ENCODE measurements around the gene STT3B.

Gene STT3B

DNA sequence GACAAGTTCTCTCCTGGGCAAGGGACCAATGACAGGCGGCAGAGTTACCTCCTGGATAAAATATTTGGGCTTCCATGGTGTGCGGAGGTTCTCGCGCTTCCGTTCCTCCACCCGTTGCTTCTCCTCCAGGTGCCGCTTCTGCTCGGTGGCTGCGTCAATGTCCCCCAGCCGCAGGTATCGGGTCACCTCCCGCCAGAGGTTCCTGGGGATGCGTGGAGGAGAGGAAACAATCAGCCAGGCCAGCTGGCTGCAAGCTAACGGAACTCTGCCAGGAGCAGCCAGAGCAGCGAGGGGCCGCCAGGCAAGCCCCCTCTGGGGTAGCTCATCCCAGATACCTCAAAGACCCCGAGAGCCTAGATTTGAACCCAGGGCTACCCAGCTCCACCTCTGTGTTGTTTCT lies 131.3 kb downstream of the STT3B start:
- peaks cover under 1% of the 10 kb centered on the region for H3K9me3 Mint-ChIP-seq
- H3K27me3 Mint-ChIP-seq, result no peaks in the 10 kb centered on the region
- no peak overlapping the region for H3K27ac Mint-ChIP-seq
- H3K4me1 Mint-ChIP-seq, result no peaks in the 10 kb centered on the region
- H3K4me3 Mint-ChIP-seq, result no peak overlapping the region
- peaks cover 1% of the 10 kb centered on the region for H3K36me3 Mint-ChIP-seq

DNA sequence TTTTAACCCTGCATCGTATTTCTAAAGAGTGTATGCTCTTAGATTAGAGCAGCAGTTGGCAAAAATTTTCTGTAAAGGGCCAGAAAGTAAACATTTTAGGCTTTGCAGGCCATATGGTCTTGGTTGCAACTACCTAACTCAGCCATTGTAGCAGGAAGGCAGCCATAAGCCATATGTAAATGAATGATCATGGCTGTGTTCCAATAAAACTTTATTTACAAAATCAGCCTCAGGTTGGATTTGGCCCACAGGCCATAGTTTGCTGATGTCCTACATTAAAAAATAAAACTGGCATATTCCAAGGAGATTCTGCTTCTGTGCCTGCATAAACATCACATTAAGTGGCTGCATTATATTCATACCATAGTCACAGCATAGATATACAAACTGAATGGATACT lies 134.9 kb downstream of the STT3B start:
- Mint-ChIP-seq H3K36me3 (peaks cover 1% of the 10 kb centered on the region), H3K27me3 (no peaks in the 10 kb centered on the region), H3K4me3 (no peak overlapping the region), H3K4me1 (no peaks in the 10 kb centered on the region), H3K27ac (no peak overlapping the region), H3K9me3 (no peaks in the 10 kb centered on the region)

DNA sequence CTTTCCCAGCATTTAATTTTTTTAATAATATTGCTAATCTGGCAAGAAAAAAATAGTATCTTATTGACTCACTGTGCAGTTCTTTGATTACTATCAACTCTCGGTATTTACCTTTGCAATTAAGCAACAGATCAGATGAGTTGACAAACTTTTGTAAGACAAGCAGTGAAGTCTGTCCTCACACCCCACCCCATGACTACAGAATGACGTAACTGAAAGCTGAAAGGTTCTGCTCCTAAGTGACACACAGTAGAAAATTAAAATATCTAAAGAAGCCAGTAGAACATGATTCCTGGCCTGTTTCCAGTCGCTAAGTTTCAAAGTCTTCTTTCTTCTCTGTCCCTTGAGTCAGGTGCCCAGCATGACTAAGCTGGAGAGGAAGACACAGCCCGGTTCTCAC lies 135.5 kb downstream of the STT3B start:
- Mint-ChIP-seq H3K4me1 (no peaks in the 10 kb centered on the region), H3K9me3 (no peaks in the 10 kb centered on the region), H3K4me3 (no peak overlapping the region), H3K27me3 (no peaks in the 10 kb centered on the region), H3K36me3 (peaks cover 1% of the 10 kb centered on the region), H3K27ac (no peak overlapping the region)

DNA sequence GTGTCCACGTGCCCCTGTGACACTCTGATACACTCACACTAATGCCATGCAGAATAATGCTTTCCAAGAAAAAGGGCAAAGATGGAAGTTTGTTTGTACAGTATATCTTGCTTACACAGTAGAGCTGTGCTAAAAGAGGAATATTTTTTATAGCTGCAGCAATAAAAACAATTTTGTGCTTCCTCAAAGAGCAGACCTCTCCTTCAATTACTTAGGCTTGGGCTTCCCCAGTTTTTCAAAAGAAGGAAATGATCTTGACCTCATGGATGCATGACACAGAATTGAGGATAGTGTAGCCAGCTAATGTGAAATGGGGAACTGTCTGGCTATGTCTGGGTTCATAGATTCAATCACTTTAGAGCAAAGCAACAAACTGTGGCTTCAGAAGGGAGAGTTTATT lies 137.4 kb downstream of the STT3B start:
- H3K4me1 Mint-ChIP-seq, result no peaks in the 10 kb centered on the region
- peaks cover 1% of the 10 kb centered on the region for H3K36me3 Mint-ChIP-seq
- no peak overlapping the region for H3K4me3 Mint-ChIP-seq
- no peak overlapping the region for H3K27ac Mint-ChIP-seq
- H3K27me3 Mint-ChIP-seq, result no peaks in the 10 kb centered on the region
- no peaks in the 10 kb centered on the region for H3K9me3 Mint-ChIP-seq

DNA sequence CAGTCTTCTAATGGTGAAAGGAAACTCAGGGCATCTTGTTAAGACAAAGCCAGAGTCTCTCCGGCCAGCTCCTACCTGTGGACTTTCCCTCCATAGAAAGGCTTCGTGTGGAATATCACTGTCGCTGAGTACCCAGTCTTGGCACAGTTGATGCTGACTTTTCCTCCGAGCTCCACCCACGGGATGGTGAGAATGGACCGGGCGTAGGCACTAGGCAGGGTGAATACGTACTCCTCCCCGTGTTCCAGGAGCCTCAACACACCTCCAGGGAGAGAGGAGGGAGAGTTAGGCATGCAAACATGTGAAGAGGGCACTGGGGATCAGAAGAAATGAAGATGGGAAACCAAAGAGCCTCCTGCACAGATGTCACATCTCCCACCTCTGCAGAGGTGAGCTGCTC lies 138.0 kb downstream of the STT3B start:
- Mint-ChIP-seq H3K4me1 (no peaks in the 10 kb centered on the region), H3K36me3 (peaks cover 1% of the 10 kb centered on the region), H3K27me3 (no peaks in the 10 kb centered on the region), H3K9me3 (no peaks in the 10 kb centered on the region), H3K4me3 (no peak overlapping the region), H3K27ac (no peak overlapping the region)

DNA sequence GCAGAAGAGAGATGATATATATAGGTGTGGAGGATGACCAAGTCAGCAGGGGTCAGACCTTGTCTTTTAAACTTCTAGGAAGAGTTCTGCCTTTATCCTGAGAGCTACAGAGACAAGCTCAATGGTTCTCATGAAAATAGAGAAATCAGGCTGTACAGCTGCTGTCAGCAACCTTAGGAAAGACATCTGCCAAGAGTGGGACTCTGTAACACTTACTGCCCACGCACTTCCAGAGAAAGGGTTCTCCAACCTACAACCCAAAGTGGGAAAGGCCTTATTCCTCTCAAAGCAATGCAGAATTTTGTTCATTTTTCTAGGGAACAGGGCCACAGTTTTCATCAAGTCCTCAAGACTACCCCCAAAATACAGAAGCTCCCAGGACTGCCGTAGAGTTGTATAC lies 138.7 kb downstream of the STT3B start:
- H3K27me3 Mint-ChIP-seq, result no peaks in the 10 kb centered on the region
- H3K27ac Mint-ChIP-seq, result no peak overlapping the region
- no peaks in the 10 kb centered on the region for H3K9me3 Mint-ChIP-seq
- H3K4me3 Mint-ChIP-seq, result no peak overlapping the region
- peaks cover 1% of the 10 kb centered on the region for H3K36me3 Mint-ChIP-seq
- H3K4me1 Mint-ChIP-seq, result no peaks in the 10 kb centered on the region

DNA sequence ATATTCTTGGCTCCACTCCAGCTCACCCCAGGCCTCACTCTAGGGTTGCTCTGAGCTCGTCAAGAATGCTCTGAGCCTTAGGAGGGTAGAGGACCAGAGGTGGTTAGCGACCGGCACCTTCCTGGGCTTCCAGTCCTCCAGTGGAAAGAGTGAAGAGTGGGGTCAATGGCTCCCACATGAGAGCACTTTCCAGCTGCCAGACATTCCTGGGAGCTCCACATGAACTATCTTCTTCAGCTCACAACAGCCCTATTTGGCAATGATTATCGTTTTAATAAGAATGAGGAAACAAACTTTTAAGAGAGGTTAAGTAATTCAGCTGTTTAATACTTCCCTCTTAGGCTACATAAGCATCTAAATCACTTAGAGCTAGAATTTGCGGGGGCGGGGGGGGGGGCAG lies 139.3 kb downstream of the STT3B start:
- no peaks in the 10 kb centered on the region for H3K4me1 Mint-ChIP-seq
- H3K4me3 Mint-ChIP-seq, result no peak overlapping the region
- no peaks in the 10 kb centered on the region for H3K27me3 Mint-ChIP-seq
- no peaks in the 10 kb centered on the region for H3K9me3 Mint-ChIP-seq
- H3K36me3 Mint-ChIP-seq, result peaks cover 1% of the 10 kb centered on the region
- no peak overlapping the region for H3K27ac Mint-ChIP-seq

DNA sequence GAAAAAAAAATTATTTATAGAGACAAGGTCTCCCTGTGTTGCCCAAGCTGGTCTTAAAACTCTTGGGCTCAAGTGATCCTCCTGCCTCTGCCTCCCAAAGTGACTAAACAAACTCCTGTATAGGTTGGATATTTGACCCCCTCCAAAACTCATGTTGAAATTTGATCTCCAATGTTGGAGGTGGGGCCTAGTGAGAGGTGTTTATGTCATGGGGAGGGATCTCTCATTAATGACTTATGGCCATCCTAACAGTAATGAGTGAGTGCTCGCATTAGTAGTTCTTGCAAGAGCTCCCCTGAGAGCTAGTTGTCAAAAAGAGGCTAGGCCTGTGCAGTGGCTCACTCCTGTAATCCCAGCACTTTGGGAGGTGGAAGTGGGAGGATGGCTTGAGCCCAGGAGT lies 141.2 kb downstream of the STT3B start:
- Mint-ChIP-seq H3K27ac (no peak overlapping the region), H3K4me1 (no peaks in the 10 kb centered on the region), H3K9me3 (no peaks in the 10 kb centered on the region), H3K4me3 (no peak overlapping the region), H3K27me3 (no peaks in the 10 kb centered on the region), H3K36me3 (peaks cover under 1% of the 10 kb centered on the region)

DNA sequence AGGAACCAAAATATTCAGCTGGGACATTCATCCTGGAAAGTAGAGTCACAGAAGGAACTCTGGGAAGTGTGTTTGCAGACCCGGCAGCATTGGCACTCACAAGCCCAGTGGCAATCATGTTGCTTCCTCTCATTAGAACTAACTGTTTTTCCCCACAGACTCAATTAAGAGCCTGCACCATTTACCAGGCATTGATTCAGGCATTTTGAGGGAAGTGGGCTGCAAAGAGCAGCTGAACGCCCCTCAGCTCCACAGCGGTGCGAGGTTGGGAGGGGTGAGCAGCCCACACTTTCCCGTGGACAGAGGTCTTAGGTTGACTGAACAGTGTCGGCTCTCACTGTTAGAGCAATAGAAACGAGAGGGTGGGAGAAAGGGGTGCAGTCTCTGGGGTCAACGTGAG lies 143.8 kb downstream of the STT3B start:
- no peak overlapping the region for H3K27ac Mint-ChIP-seq
- H3K9me3 Mint-ChIP-seq, result no peaks in the 10 kb centered on the region
- H3K36me3 Mint-ChIP-seq, result no peaks in the 10 kb centered on the region

DNA sequence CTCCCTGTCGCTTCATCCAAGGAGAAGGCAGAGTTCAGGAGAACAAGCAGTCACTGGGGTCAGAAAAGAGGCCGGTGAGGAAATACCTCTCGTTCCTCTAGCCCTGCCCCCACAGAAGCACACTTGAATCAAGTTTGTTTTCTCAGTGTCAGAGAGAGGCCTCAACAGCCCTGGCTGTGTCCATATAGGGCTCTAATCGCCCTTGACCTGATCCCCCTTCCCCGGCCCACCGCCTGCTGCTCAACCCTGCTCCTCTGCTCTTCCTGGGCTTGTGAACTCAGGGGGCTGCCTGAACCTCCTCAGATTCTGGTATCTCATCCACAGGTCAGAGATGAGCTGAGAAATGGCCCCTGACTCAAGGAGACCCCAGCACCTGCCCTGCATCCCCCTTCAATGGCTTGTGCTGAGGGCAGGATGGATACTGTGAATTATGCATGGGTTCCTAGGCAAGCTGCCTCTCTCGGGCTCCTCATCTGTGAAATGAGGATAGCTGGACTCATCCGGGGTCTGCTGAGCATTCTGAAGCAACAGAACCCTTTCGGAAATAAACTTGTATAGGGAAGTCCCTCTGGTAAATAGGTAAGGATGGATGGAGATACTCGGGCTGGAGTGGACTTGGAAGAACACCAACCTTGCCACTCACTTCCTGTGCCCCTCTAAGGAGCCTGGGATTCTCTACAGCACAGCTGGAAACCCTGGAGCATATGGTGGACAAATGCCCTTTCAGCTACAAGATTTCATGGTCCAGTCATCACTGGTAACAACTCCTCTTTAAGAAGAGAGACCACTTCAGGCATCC lies 147.5 kb downstream of the STT3B start:
- Mint-ChIP-seq H3K9me3 (no peaks in the 10 kb centered on the region), H3K27ac (no peak overlapping the region), H3K27me3 (no peaks in the 10 kb centered on the region), H3K36me3 (no peaks in the 10 kb centered on the region), H3K4me3 (no peak overlapping the region), H3K4me1 (no peaks in the 10 kb centered on the region)

More for the DNA sequence above, 143.8 kb downstream of the STT3B start:
- no peaks in the 10 kb centered on the region for H3K27me3 Mint-ChIP-seq
- no peak overlapping the region for H3K4me3 Mint-ChIP-seq
- H3K4me1 Mint-ChIP-seq, result no peaks in the 10 kb centered on the region

All from activated naive CD4-positive, alpha-beta T cell treated with anti-CD3 and anti-CD28 coated beads, Interleukin-2, amount 50 U/mL, for 24 hours (primary cell).